Thyroid gland (tissue), 4 donors: ENCODE results near the gene SCIN.

Source experiments
- POLR2A ChIP-seq, 2 donors: fragments of 450-650 bp; IDR thresholded peaks; one replicate each; pipeline ENCODE4 v1.6.1; 2017; ENCODE audit warnings: antibody characterized with exemption in 2 of 2, mild to moderate bottlenecking in 2 of 2, moderate library complexity in 1 of 2
- TF ChIP-seq, protein P1 (sequence below), 6 experiments: fragments of 200-600 bp in 3 of 6; fragments of 450-650 bp in 3 of 6; sonication (generic) in 3 of 6; IDR thresholded peaks; one replicate each; pipeline ENCODE4 v1.5.1; 2016 to 2019; ENCODE audit warnings: antibody characterized with exemption in 6 of 6, mild to moderate bottlenecking in 2 of 6, inconsistent platforms in 1 of 6, moderate library complexity in 1 of 6

DNA sequence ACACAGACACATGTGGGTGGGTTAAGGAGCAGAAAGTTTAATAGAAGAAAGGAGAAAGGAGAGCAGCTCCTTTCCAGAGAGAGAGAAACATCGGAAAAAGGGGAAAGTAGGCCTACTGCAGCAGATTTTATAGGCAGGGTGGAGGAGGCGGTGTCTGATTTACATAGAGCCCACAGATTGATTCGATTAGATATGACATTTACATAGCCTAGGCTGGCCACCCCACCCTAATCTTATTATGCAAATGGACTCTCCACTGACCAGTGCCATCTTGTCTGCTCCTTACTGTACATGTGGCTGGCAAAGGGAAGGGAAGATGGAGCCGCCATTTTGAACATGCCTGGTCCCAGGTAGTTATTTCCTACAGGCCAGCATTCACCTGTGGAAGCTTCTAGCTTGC is 38.7 kb upstream of the SCIN start:
- TF ChIP-seq, protein P1, sequence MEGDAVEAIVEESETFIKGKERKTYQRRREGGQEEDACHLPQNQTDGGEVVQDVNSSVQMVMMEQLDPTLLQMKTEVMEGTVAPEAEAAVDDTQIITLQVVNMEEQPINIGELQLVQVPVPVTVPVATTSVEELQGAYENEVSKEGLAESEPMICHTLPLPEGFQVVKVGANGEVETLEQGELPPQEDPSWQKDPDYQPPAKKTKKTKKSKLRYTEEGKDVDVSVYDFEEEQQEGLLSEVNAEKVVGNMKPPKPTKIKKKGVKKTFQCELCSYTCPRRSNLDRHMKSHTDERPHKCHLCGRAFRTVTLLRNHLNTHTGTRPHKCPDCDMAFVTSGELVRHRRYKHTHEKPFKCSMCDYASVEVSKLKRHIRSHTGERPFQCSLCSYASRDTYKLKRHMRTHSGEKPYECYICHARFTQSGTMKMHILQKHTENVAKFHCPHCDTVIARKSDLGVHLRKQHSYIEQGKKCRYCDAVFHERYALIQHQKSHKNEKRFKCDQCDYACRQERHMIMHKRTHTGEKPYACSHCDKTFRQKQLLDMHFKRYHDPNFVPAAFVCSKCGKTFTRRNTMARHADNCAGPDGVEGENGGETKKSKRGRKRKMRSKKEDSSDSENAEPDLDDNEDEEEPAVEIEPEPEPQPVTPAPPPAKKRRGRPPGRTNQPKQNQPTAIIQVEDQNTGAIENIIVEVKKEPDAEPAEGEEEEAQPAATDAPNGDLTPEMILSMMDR (IDR thresholded peaks at IDR 0.05) = no peak
- TF ChIP-seq POLR2A (IDR thresholded peaks at IDR 0.05) = no peak
